Tibial nerve (tissue), 4 donors: ENCODE measurements around the gene AKAP7. TPM values are rescaled to one million over a fixed set of nuclear protein-coding genes. Genes with fewer than 3 reads are reported as not detected.

ENCODE experiments used
- DNase-seq, 2 donors: peaks; one replicate each; pipeline ENCODE4 v3.0.0-alpha.2; 2019; ENCODE audit warnings: low spot score in 2 of 2
- H3K27ac ChIP-seq, 4 donors: fragments of 200-600 bp; sonication (generic) in 3 of 4; one replicate each; pipeline ENCODE4 v1.5.1; 2017 to 2019; ENCODE audit warnings: mild to moderate bottlenecking in 1 of 4
- H3K27me3 ChIP-seq, 2 donors: fragments of 200-600 bp; sonication (generic) in 1 of 2; one replicate each; pipeline versions ENCODE4 v1.5.1 to v1.6.0; 2017 to 2019
- H3K36me3 ChIP-seq, 3 donors: fragments of 200-600 bp; sonication (generic); one replicate each; pipeline ENCODE4 v1.5.1; 2018 to 2019
- H3K4me1 ChIP-seq, 4 donors: fragments of 200-600 bp; sonication (generic) in 3 of 4; one replicate each; pipeline ENCODE4 v1.5.1; 2017 to 2019
- H3K4me3 ChIP-seq, 4 donors: fragments of 200-600 bp; sonication (generic) in 3 of 4; one replicate each; pipeline ENCODE4 v1.5.1; 2017 to 2019; ENCODE audit warnings: mild to moderate bottlenecking in 1 of 4, moderate library complexity in 1 of 4
- H3K9me3 ChIP-seq, 4 donors: fragments of 200-600 bp; sonication (generic) in 3 of 4; one replicate each; pipeline ENCODE4 v1.5.1; 2017 to 2019
- EP300 ChIP-seq, 2 donors: sonication (generic); formaldehyde crosslinking; IDR thresholded peaks; one replicate each; pipeline ENCODE4 v1.6.1; 2017; ENCODE audit warnings: antibody characterized with exemption in 2 of 2, mild to moderate bottlenecking in 1 of 2
- POLR2A ChIP-seq, 2 donors: fragments of 450-650 bp; IDR thresholded peaks; one replicate each; pipeline ENCODE4 v1.6.1; 2017; ENCODE audit warnings: antibody characterized with exemption in 2 of 2, mild to moderate bottlenecking in 2 of 2, moderate library complexity in 2 of 2
- WGBS, 2 donors: methylation state at CpG; one replicate each; pipeline ENCODE4 v1.1.5; 2018; 5-methylcytosine and 5-hydroxymethylcytosine counted together
- total RNA-seq, 4 donors: library from RNA; depleted of rRNA; stranded (reverse); fragments of >200 nt; gene quantifications; one replicate each; pipeline ENCODE4 v1.1.0, GENCODE V29; 2016
- TF ChIP-seq, protein P1 (sequence below), 5 experiments: fragments of 200-600 bp in 3 of 5; fragments of 450-650 bp in 2 of 5; sonication (generic) in 3 of 5; IDR thresholded peaks; one replicate each; pipeline ENCODE4 v1.5.1; 2016 to 2019; ENCODE audit warnings: antibody characterized with exemption in 5 of 5, mild to moderate bottlenecking in 3 of 5, moderate library complexity in 2 of 5

AKAP7 gene
- total RNA-seq, 4 donors from 2014 or later, result 5.1 to 39.1 (median 11.8) TPM

DNA sequence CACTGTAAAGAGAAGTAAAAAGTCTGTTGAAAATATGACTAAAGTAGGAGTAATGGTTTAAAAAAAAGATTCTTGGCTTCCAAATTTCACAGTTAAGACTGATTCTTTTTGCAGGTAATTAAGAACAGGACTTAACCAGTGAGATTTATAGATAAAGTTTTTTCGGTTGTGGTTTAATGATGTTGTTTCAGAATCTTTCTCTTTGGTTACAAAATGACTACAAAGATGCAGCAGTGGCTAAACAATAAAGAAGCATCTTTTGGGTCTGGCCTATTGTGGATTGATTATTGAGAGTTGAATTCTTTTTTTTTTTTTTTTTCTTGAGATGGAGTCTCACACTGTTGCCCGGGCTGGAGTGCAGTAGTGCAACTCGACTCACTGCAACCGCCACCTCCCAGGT is 109.7 kb downstream of the AKAP7 start:
- H3K4me3 ChIP-seq, result no peak overlapping the region
- peaks cover 0 to 8% (median 0%) of the 10 kb centered on the region in 3 donors for H3K36me3 ChIP-seq
- H3K27me3 ChIP-seq, result no peaks in the 10 kb centered on the region
- peaks cover 0 to 7% (median 0%) of the 10 kb centered on the region in 4 donors for H3K9me3 ChIP-seq
- WGBS, 2 donors, result 91 to 96% methylated on average over 4 of the region's 4 CpGs
- DNase-seq, result no peak
- H3K4me1 ChIP-seq, result peaks cover 0 to 5% (median 0%) of the 10 kb centered on the region in 4 donors
- TF ChIP-seq POLR2A (IDR thresholded peaks at IDR 0.05) (no peak), EP300 (IDR thresholded peaks at IDR 0.05) (no peak)
- TF ChIP-seq, protein P1, sequence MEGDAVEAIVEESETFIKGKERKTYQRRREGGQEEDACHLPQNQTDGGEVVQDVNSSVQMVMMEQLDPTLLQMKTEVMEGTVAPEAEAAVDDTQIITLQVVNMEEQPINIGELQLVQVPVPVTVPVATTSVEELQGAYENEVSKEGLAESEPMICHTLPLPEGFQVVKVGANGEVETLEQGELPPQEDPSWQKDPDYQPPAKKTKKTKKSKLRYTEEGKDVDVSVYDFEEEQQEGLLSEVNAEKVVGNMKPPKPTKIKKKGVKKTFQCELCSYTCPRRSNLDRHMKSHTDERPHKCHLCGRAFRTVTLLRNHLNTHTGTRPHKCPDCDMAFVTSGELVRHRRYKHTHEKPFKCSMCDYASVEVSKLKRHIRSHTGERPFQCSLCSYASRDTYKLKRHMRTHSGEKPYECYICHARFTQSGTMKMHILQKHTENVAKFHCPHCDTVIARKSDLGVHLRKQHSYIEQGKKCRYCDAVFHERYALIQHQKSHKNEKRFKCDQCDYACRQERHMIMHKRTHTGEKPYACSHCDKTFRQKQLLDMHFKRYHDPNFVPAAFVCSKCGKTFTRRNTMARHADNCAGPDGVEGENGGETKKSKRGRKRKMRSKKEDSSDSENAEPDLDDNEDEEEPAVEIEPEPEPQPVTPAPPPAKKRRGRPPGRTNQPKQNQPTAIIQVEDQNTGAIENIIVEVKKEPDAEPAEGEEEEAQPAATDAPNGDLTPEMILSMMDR (IDR thresholded peaks at IDR 0.05), result no peak
- no peak overlapping the region for H3K27ac ChIP-seq

DNA sequence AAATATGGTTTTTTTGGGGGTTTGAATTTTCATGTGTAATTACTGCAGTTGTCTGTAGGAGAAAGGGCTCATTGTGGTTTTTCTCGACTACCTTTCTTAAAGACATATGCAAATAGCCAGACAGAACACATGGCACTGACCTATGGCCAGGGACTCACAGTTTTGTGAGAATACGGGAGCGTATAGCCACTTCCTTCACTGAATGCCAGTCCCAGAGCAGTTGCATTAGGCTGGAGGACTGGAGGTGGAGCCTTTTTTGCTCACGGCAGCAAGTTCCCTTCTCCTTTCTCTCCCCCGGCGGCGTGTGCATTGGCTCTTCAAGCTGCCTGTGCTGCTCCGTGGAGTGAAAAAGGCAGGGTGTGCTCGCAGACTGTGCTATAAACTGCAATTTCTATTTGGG is 114.9 kb downstream of the AKAP7 start:
- no peaks in the 10 kb centered on the region for H3K36me3 ChIP-seq
- H3K4me3 ChIP-seq, result peak overlapping the region; percentile 1 to 37 (median 28)
- peaks cover 0 to 32% (median 6%) of the 10 kb centered on the region in 4 donors for H3K4me1 ChIP-seq
- H3K27me3 ChIP-seq, result no peaks in the 10 kb centered on the region
- TF ChIP-seq, protein P1 (IDR thresholded peaks at IDR 0.05), result no peak
- TF ChIP-seq POLR2A (IDR thresholded peaks at IDR 0.05) (no peak), EP300 (IDR thresholded peaks at IDR 0.05) (no peak)
- peak; percentile 24 to 34 for DNase-seq
- peak overlapping the region in 1 of 4 donors; percentile 15 for H3K27ac ChIP-seq
- WGBS, 2 donors, result 1 to 4% methylated on average over 9 of the region's 9 CpGs
- H3K9me3 ChIP-seq, result no peaks in the 10 kb centered on the region

DNA sequence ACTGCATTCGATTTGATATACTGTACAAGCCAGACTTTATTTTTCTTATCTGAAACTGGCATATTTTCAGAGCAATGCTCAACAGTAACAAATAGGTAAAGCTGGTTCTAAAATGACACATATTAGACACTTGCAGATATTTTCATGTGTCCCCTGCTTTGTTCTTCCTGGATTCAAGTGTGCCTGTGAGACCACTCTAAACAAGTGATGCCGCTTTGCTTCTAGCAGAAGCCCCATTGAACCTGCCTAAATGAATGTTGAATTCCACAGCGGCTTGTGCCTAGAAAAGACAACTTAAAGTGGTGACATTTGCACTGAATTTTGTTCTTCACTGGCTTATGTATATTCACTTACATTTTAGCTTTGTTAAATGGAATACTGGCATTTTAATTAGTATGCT is 115.7 kb downstream of the AKAP7 start:
- peak overlapping the region in 2 of 4 donors; percentile 25 to 37 for H3K4me3 ChIP-seq
- peak overlapping the region in 1 of 4 donors; percentile 15 for H3K27ac ChIP-seq
- H3K36me3 ChIP-seq, result no peaks in the 10 kb centered on the region
- no peak for DNase-seq
- WGBS, 2 donors, result 41 to 44% methylated on average over 3 of the region's 3 CpGs
- H3K4me1 ChIP-seq, result peaks cover 0 to 32% (median 6%) of the 10 kb centered on the region in 4 donors
- no peaks in the 10 kb centered on the region for H3K9me3 ChIP-seq
- no peak for TF ChIP-seq EP300 (IDR thresholded peaks at IDR 0.05)
- no peak for TF ChIP-seq POLR2A (IDR thresholded peaks at IDR 0.05)
- TF ChIP-seq, protein P1 (IDR thresholded peaks at IDR 0.05), result no peak
- H3K27me3 ChIP-seq, result no peaks in the 10 kb centered on the region

DNA sequence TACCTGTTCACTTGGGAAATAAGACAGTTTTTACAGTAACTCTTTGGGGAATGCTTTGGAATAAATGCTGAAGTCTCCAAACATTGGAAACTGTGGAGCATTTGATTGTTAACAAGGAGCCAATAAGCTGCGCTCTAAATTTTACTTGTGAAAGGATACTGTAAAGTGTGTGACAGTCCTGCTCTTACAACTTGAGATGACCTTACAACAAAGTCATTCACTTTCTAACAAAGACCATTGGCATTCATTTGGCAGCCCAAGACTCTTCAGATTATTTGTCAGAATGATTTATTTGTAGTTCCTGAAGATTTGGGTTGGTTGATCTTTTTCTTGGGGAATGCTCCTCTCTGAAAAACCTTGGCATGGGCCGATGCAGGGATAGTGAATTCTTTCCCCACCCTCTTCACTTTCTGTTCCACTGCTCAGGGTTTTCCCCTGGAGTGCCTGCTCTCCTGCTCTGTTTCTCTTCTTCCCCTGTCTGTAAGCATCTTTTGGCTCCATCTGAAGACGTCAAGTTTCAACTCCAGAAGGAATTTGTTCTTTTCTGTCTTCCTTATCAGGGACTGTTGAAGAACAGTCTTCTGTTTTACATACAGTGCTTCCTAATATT is 116.4 kb downstream of the AKAP7 start:
- Histone ChIP-seq H3K4me1 (peaks cover 0 to 32% (median 6%) of the 10 kb centered on the region in 4 donors), H3K36me3 (no peaks in the 10 kb centered on the region), H3K4me3 (no peak overlapping the region), H3K27ac (no peak overlapping the region), H3K9me3 (no peaks in the 10 kb centered on the region), H3K27me3 (no peaks in the 10 kb centered on the region)
- TF ChIP-seq, protein P1 (IDR thresholded peaks at IDR 0.05), result no peak
- TF ChIP-seq POLR2A (IDR thresholded peaks at IDR 0.05) (no peak), EP300 (IDR thresholded peaks at IDR 0.05) (no peak)
- no peak for DNase-seq
- WGBS, 2 donors, result 30 to 33% methylated on average over 3 of the region's 3 CpGs

DNA sequence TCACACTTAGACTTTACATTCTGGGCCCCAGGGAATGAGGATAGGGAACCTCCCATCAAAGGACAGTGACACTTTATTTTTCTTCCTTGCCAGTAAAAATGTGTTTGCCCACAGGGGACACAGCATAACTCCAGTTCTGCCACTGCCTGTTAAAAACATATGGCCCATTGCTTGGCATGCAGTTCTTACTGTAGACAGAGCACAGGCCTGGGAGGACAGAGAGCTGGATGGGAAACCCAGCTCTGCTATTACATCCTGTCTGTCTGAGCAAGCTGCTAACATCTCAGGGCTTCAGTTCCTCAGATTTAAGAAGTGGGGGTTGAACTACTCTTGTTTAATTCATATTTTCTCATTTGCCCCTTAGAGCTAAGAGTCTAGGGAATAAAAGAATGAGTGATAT is 120.2 kb downstream of the AKAP7 start:
- TF ChIP-seq POLR2A (IDR thresholded peaks at IDR 0.05) (no peak), EP300 (IDR thresholded peaks at IDR 0.05) (no peak)
- TF ChIP-seq, protein P1 (IDR thresholded peaks at IDR 0.05), result no peak
- peaks cover 0 to 24% (median 5%) of the 10 kb centered on the region in 4 donors for H3K4me1 ChIP-seq

More for the DNA sequence above, 120.2 kb downstream of the AKAP7 start:
- no peak overlapping the region for H3K27ac ChIP-seq
- H3K36me3 ChIP-seq, result no peaks in the 10 kb centered on the region
- DNase-seq, result no peak
- H3K4me3 ChIP-seq, result no peak overlapping the region
- no peaks in the 10 kb centered on the region for H3K27me3 ChIP-seq
- H3K9me3 ChIP-seq, result no peaks in the 10 kb centered on the region
